Stomach smooth muscle (tissue), 2 donors: ENCODE measurements around the gene C14orf180.
"Not testable (repeated sequence)": the region's sequence is repeated elsewhere in the genome, so short reads cannot be mapped to it uniquely, and the experiment has no call there.

Experiments
- H3K27ac ChIP-seq: one replicate; pipeline ENCODE4 v1.7.0; 2013; ENCODE audit warnings: mild to moderate bottlenecking, low read length, inconsistent platforms
- H3K27me3 ChIP-seq, 2 donors: one replicate each; pipeline ENCODE4 v1.7.0; 2013; ENCODE audit warnings: low read length in 2 of 2; ENCODE audit not compliant: insufficient read depth in 2 of 2, control insufficient read depth in 1 of 2
- H3K36me3 ChIP-seq, 2 donors: one replicate each; pipeline ENCODE4 v1.7.0; 2013; ENCODE audit warnings: low read length in 2 of 2; ENCODE audit not compliant: control insufficient read depth in 2 of 2, insufficient read depth in 2 of 2
- H3K4me1 ChIP-seq: one replicate; pipeline ENCODE4 v1.7.0; 2013; ENCODE audit warnings: low read length; ENCODE audit not compliant: control insufficient read depth, insufficient read depth
- H3K4me3 ChIP-seq, 2 donors: one replicate each; pipeline ENCODE4 v1.7.0; 2013; ENCODE audit warnings: low read length in 2 of 2
- H3K9ac ChIP-seq, 2 donors: one replicate each; pipeline ENCODE4 v1.7.0; 2013; ENCODE audit warnings: low read length in 2 of 2, mild to moderate bottlenecking in 1 of 2
- H3K9me3 ChIP-seq, 2 donors: one replicate each; pipeline ENCODE4 v1.7.0; 2013; ENCODE audit warnings: low read length in 2 of 2; ENCODE audit not compliant: control insufficient read depth in 2 of 2
- donor health status: healthy.
- donor health status: Pancreatic carcinoma.

C14orf180 gene

GRCh38 chr14:104574536-104574935 is 5.0 kb upstream of the C14orf180 start:
- H3K36me3 ChIP-seq, result no peaks in the 10 kb centered on the region
- H3K27me3 ChIP-seq, result peaks cover 10 to 14% of the 10 kb centered on the region in 2 donors
- no peaks in the 10 kb centered on the region for H3K9me3 ChIP-seq
- H3K4me1 ChIP-seq, result peaks cover 2% of the 10 kb centered on the region
- no peak overlapping the region for H3K27ac ChIP-seq
- H3K9ac ChIP-seq, result no peak overlapping the region
- no peak overlapping the region for H3K4me3 ChIP-seq

- Histone ChIP-seq H3K9ac (no peak overlapping the region), H3K27me3 (peaks cover 10 to 14% of the 10 kb centered on the region in 2 donors), H3K4me3 (no peak overlapping the region), H3K4me1 (peaks cover 2% of the 10 kb centered on the region), H3K9me3 (no peaks in the 10 kb centered on the region), H3K36me3 (no peaks in the 10 kb centered on the region), H3K27ac (no peak overlapping the region)
Observed at GRCh38 chr14:104574978-104575583, 4.5 kb upstream of the C14orf180 start.

- Histone ChIP-seq H3K4me1 (peaks cover 7% of the 10 kb centered on the region), H3K9me3 (no peaks in the 10 kb centered on the region), H3K9ac (no peak overlapping the region), H3K4me3 (no peak overlapping the region), H3K27ac (no peak overlapping the region), H3K36me3 (no peaks in the 10 kb centered on the region), H3K27me3 (peaks cover 10 to 14% of the 10 kb centered on the region in 2 donors)
Observed at GRCh38 chr14:104576232-104576969, 3.2 kb upstream of the C14orf180 start.

- Histone ChIP-seq H3K27ac (no peak overlapping the region), H3K4me1 (peaks cover 7% of the 10 kb centered on the region), H3K27me3 (peaks cover 10 to 14% of the 10 kb centered on the region in 2 donors), H3K9ac (no peak overlapping the region), H3K9me3 (no peaks in the 10 kb centered on the region), H3K4me3 (no peak overlapping the region), H3K36me3 (no peaks in the 10 kb centered on the region)
Observed at GRCh38 chr14:104576970-104577332, 2.6 kb upstream of the C14orf180 start.

- Histone ChIP-seq H3K9ac (no peak overlapping the region), H3K27me3 (peaks cover 10 to 14% of the 10 kb centered on the region in 2 donors), H3K36me3 (no peaks in the 10 kb centered on the region), H3K4me3 (no peak overlapping the region), H3K4me1 (peaks cover 7% of the 10 kb centered on the region), H3K27ac (no peak overlapping the region), H3K9me3 (no peaks in the 10 kb centered on the region)
Observed at GRCh38 chr14:104577426-104577825, 2.1 kb upstream of the C14orf180 start.

- H3K9ac ChIP-seq, result no peak overlapping the region
- H3K36me3 ChIP-seq, result no peaks in the 10 kb centered on the region
- H3K4me1 ChIP-seq, result peaks cover 7% of the 10 kb centered on the region
- H3K4me3 ChIP-seq, result no peak overlapping the region
- no peak overlapping the region for H3K27ac ChIP-seq
- H3K9me3 ChIP-seq, result no peaks in the 10 kb centered on the region
- peaks cover 8 to 14% of the 10 kb centered on the region in 2 donors for H3K27me3 ChIP-seq
Observed at GRCh38 chr14:104577847-104578301, 1.7 kb upstream of the C14orf180 start.

- H3K27me3 ChIP-seq, result peaks cover 7 to 14% of the 10 kb centered on the region in 2 donors
Observed at GRCh38 chr14:104578321-104578720, 1.2 kb upstream of the C14orf180 start.

GRCh38 chr14:104579939-104580338 is 375 bp downstream of the C14orf180 start:
- not testable (repeated sequence) for H3K36me3 ChIP-seq, H3K4me1 ChIP-seq, H3K27ac ChIP-seq, H3K4me3 ChIP-seq, H3K9me3 ChIP-seq, H3K9ac ChIP-seq
- H3K27me3 ChIP-seq, result peaks cover 11 to 12% of the 10 kb centered on the region in 2 donors

More at GRCh38 chr14:104578321-104578720, 1.2 kb upstream of the C14orf180 start:
- H3K9ac ChIP-seq, result no peak overlapping the region
- H3K36me3 ChIP-seq, result no peaks in the 10 kb centered on the region
- no peak overlapping the region for H3K27ac ChIP-seq
- no peak overlapping the region for H3K4me3 ChIP-seq
- no peaks in the 10 kb centered on the region for H3K9me3 ChIP-seq
- H3K4me1 ChIP-seq, result peaks cover 7% of the 10 kb centered on the region

GRCh38 chr14:104580961-104581360 is 1.4 kb downstream of the C14orf180 start:
- Histone ChIP-seq H3K27ac (no peak overlapping the region), H3K36me3 (no peaks in the 10 kb centered on the region), H3K4me3 (no peak overlapping the region), H3K9me3 (no peaks in the 10 kb centered on the region), H3K27me3 (peaks cover 11 to 12% of the 10 kb centered on the region in 2 donors), H3K9ac (no peak overlapping the region), H3K4me1 (peaks cover 7% of the 10 kb centered on the region)

GRCh38 chr14:104581521-104581920 is 2.0 kb downstream of the C14orf180 start:
- peaks cover 7% of the 10 kb centered on the region for H3K4me1 ChIP-seq
- H3K9ac ChIP-seq, result no peak overlapping the region
- no peak overlapping the region for H3K4me3 ChIP-seq
- peaks cover 10 to 11% of the 10 kb centered on the region in 2 donors for H3K27me3 ChIP-seq
- H3K27ac ChIP-seq, result no peak overlapping the region
- H3K9me3 ChIP-seq, result no peaks in the 10 kb centered on the region
- no peaks in the 10 kb centered on the region for H3K36me3 ChIP-seq

GRCh38 chr14:104582005-104582404 is 2.4 kb downstream of the C14orf180 start:
- Histone ChIP-seq H3K27ac (no peak overlapping the region), H3K4me1 (peaks cover 7% of the 10 kb centered on the region), H3K27me3 (peaks cover 5 to 8% of the 10 kb centered on the region in 2 donors), H3K36me3 (no peaks in the 10 kb centered on the region), H3K9ac (no peak overlapping the region), H3K4me3 (no peak overlapping the region), H3K9me3 (no peaks in the 10 kb centered on the region)
